Measurements from ENCODE around the gene KCNK4. TPM values are rescaled to one million over a fixed set of nuclear protein-coding genes. Genes with fewer than 3 reads are reported as not detected.
A peak's percentile ranks its signal among the peaks of the same experiment; 100 is the strongest.

The KCNK4 gene
- total and polyA plus RNA-seq, 2 of the 13 experiments (the other 11 are each of a cell fraction or from before 2014, with no cell fraction given), result not detected

GRCh38 chr11:64317961-64318765 lies 27.1 kb downstream of the KCNK4 start, which contains the start of gene PRDX5 (continued):
- TF ChIP-seq ZBTB21 (CRISPR knock-in tag; IDR thresholded peaks at IDR 0.05) (no peak), SALL1 (CRISPR knock-in tag; IDR thresholded peaks at IDR 0.05) (peak; percentile 77), ATF5 (CRISPR knock-in tag; IDR thresholded peaks at IDR 0.05; ENCODE audit: low read depth) (0 out of 2 replicates have a peak, but pooled peaks have one; percentile 46), ZNF83 (CRISPR knock-in tag; IDR thresholded peaks at IDR 0.05; ENCODE audit: borderline replicate concordance) (no peak), MAFK (conservative IDR thresholded peaks at IDR 0.05 in 1 of 2, IDR thresholded peaks at IDR 0.05 in 1 of 2; ENCODE audit: low read length in 2 of 2) (no peak), ATF7-NPFF (CRISPR knock-in tag; IDR thresholded peaks at IDR 0.05; ENCODE audit: low read depth) (peak; percentile 60; the same call in 1 of the 2 replicates), ATF3 (CRISPR knock-in tag; IDR thresholded peaks at IDR 0.05) (peak; percentile 36; the same call in 1 of the 2 replicates), ZNF337 (CRISPR knock-in tag; IDR thresholded peaks at IDR 0.05; ENCODE audit: borderline replicate concordance, low read depth) (no peak), ZNF609 (CRISPR knock-in tag; IDR thresholded peaks at IDR 0.05; ENCODE audit: borderline replicate concordance) (peak; percentile 70), ZNF484 (CRISPR knock-in tag; IDR thresholded peaks at IDR 0.05; ENCODE audit: borderline replicate concordance, low read depth) (no peak), RAD21 (CRISPR knock-in tag; IDR thresholded peaks at IDR 0.05) (peak; percentile 80), ZNF317 (CRISPR knock-in tag; IDR thresholded peaks at IDR 0.05) (peak; percentile 36; the same call in 1 of the 2 replicates), ZBTB43 (CRISPR knock-in tag; conservative IDR thresholded peaks at IDR 0.05) (peak; percentile 67; the same call in 1 of the 2 replicates), ZNF687 (CRISPR knock-in tag; IDR thresholded peaks at IDR 0.05) (peak; percentile 78)

All from HepG2 (cell line).